ENCODE results near the gene APOB.

The APOB gene, protein sequence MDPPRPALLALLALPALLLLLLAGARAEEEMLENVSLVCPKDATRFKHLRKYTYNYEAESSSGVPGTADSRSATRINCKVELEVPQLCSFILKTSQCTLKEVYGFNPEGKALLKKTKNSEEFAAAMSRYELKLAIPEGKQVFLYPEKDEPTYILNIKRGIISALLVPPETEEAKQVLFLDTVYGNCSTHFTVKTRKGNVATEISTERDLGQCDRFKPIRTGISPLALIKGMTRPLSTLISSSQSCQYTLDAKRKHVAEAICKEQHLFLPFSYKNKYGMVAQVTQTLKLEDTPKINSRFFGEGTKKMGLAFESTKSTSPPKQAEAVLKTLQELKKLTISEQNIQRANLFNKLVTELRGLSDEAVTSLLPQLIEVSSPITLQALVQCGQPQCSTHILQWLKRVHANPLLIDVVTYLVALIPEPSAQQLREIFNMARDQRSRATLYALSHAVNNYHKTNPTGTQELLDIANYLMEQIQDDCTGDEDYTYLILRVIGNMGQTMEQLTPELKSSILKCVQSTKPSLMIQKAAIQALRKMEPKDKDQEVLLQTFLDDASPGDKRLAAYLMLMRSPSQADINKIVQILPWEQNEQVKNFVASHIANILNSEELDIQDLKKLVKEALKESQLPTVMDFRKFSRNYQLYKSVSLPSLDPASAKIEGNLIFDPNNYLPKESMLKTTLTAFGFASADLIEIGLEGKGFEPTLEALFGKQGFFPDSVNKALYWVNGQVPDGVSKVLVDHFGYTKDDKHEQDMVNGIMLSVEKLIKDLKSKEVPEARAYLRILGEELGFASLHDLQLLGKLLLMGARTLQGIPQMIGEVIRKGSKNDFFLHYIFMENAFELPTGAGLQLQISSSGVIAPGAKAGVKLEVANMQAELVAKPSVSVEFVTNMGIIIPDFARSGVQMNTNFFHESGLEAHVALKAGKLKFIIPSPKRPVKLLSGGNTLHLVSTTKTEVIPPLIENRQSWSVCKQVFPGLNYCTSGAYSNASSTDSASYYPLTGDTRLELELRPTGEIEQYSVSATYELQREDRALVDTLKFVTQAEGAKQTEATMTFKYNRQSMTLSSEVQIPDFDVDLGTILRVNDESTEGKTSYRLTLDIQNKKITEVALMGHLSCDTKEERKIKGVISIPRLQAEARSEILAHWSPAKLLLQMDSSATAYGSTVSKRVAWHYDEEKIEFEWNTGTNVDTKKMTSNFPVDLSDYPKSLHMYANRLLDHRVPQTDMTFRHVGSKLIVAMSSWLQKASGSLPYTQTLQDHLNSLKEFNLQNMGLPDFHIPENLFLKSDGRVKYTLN (N-terminal part only)

DNA sequence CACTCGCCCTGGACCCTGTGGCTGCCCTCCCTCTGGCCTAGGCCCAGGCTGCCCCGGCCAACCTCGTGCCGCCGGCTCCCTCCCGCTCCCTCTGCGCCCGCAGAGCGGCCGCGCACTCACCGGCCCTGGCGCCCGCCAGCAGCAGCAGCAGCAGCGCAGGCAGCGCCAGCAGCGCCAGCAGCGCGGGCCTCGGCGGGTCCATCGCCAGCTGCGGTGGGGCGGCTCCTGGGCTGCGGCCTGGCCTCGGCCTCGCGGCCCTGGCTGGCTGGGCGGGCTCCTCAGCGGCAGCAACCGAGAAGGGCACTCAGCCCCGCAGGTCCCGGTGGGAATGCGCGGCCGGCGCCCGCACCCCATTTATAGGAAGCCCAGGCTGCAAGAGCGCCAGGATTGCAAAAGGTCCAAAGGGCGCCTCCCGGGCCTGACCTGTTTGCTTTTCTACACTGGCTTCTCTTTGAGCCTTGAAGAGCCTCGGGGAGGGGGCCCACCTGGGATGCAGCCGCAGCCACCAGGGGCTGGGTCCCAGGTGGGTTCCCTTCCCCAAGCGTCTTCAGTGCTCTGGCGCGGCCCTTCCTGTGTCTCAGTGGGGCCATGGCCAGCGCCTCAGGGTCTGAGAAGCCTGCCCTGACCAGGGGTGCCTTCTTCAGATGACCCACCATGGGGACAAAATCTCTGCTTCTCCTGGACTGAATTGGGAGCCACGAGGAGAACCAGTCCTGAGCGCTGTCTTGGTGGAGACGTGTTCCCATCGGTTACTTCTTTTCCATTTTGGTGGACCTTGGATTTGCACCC lies at the start of gene APOB:
APOB (minus strand) TSS at position 330 of the 789 bp plus-strand sequence; CDS start at position 202, 128 bp downstream.
- DNase-seq: no peak

DNA sequence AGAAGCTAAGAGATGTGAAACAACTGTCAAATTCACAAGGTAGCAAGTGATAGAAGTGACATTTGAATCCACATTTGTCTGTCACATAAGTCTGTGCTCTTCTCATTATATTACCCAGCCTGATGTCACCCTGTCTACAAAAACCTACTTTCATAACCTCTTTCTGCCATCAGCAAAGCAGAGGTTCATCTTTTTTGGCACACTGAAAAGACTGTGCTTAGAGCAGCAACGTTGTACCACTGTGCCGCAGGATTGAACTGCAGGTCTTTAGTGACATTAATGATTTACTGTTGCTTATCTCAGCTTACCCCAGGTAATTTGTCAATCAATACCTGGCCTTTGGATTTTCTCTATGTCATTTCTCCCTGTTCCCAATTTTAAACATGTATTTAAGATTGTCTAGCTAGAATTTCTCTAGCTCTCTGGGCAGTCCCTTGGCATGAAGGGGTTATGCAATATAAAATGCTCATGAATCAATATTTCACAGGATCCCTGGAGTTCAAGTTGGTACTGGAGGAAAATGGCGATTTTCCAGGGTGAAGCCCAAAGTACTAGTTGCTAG lies 48.5 kb upstream of the APOB start:
- DNase-seq: no peak

DNA sequence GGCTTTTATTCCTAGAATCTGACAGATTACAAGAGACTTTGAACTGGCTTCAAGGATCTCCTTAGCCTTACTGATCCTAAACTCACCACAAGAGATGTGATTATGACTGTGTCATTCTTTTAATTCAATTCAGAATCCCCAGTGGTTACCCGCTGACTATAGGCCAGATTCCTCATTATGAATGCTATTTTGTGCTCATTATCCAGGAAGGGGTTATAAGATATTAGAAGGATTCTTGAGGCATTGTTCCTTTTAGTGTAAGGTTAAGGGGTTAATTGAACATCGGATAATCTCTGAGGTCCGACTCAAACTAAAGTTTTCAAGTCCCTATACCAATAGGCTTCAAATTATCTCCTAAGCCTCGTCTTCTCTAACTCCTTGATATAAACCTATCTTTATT lies 40.5 kb upstream of the APOB start:
- no peak for DNase-seq

DNA sequence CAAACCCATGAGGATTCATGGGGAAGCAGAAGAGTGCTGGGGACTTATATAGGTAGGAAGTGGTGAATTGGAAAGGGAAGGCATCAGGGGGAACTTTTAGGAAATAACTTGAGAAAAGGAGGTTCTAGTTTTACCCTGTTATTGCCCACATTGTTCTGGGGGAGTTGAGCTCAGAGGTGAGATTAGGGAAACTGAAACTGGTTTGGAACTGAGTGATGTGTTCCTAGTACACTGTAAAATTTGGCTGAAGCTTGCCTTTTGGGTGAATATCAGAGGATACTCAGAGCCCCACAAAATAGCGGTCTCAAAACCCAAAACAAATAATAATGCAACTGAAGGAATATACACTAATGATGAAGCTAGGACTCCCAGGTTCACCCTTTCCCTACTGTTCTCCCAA lies 39.6 kb upstream of the APOB start:
- DNase-seq: no peak

DNA sequence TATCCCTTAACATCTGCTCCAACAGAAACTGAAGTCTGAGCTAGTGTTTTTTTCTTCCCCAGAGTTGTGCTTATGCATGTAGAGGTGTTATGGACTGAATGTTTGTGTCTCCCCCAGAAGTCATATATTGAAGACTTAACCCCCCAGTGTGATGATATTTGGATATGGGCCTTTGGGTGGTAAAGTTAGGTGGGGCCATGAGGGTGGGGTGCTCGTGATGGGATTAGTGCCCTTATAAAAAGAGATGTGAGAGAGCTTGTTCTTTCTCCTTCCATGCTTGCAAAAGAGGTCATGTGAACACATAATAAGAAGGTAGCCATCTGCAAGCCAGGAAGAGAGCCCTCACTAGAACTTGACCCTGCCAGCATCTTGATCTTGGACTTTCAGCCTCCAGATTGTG lies 34.4 kb upstream of the APOB start:
- DNase-seq: no peak

DNA sequence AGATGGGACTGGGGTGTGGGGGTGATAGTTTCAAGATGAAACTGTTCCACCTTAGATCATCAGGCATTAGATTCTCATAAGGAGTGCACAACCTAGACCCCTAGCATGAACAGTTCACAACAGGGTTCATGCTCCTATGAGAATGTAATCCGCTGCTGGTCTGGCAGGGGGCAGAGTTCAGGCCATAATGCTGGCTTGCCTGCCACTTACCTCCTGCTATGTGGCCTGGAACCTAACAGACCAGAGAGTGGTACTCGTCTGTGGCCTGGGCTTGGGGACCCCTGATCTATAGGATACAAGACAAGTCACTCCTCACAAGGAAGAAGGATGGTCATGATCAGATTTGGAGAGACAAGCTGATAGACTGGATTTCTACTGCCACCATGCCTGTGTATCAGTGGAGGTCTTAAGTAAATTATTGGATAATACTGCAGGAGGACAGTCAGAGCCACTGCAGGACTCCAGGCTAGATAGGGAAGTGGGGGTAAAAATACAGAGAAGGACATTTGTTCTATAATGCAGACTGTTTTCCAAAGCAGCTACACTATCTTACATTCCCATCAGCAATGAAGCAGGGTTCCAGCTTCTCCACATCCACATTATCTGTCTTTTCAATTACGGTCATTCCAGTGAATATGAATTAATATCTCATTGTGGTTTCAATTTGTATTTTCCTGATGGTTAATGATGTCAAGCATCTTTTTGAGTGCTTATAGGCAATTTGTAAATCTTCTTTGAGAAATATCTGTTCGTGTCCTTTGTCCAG lies 28.8 kb upstream of the APOB start:
- no peak for DNase-seq

DNA sequence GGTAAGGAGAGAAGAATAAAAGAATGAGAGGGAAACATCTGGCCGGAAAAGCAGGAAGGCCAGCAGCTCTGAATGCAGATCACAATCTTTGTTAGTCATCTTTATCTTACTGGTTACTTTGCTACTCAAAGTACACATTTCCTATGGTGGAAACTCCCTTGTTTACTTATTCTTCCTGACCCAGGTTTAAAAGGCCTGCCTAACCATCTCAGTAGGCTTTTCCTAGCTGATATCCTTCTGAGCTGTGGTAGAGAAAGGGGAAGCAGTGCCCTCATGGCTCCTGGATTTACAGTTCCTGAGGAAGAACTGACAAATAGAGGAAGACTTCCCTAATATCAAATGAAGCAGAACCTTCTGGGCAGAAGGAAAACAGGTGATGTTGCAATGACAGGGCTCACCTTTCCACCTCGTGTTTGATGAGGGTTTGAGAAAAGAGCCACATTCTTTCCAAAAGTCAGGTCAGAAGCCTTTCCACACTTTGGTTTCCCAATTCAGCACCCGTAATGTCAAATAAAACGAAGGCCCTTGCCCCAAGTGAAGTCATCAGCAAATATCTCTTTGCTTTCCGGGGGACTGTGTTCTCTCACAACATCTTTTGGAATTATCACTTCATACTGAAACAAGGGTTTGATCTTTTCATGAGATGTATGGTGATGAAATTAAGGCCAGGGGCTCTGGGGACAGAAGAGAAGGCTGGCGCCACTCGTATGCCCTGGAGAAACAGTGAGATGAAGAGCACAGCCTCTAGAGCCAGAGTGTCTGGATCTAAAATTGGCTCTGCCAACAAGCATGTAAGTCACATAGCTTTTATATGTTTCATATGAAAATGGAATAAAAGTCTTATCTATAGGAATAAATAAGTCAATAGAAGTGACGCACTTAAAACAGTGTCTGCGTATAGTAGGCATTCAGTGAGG lies 26.7 kb upstream of the APOB start:
- no peak for DNase-seq

DNA sequence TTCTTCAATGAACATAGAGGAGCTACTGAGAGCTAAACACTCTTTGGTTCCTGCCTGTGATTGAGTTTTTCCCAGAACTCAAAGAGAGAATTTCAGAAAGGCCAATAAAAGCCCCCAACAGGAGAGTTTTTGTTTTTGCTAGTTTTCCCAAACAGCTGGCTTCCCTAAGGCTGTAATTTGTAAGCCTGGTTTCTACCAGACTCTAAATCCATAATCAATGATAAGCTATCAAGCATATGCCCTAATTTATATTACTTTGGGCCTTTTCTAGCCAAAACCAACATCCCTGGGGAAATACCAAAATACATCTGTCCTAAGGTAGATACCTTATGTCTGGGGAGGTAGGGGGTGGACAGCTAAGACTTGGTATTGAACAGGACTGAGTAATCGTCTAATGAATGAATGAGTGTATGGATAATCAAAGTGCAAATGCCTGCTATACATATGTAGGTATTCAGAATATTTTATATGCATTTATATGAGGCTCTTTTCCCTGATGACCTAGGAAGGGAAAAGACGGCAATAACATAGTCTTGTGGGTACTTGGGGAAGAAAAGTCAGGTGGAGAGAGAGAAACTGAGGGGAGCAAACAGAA lies 26.0 kb upstream of the APOB start:
- DNase-seq: no peak

DNA sequence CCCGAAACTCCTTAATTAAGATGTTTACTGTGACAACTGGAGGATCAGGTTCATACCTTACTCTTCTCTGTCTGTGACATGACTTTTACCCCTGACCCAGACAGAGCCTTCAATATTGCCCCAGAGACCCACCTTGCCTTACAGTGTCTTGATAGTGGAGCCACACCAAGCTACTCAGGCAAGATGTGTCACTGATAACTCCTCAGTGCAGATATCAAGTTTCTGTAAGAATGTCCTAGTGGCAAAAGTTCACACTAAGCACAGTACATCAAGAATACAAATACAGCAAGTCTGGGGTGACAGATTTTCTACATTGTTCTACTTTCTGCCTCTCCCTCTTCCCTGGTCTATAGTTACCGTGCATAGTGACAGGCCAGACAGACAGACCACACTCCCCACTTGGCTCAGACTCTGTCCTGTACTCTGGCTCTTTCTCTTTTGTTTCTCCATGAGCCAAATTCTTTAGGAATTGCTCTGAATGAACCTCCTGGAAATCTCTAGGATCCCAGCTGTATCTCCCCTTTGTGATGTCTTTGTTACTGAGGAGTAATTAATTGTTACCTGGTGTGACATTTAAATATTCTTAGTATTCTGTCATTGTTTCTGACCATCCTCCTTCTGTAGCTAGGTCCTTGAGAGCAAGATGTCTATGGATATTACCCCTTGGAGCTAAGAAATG lies 24.1 kb upstream of the APOB start:
- no peak for DNase-seq

DNA sequence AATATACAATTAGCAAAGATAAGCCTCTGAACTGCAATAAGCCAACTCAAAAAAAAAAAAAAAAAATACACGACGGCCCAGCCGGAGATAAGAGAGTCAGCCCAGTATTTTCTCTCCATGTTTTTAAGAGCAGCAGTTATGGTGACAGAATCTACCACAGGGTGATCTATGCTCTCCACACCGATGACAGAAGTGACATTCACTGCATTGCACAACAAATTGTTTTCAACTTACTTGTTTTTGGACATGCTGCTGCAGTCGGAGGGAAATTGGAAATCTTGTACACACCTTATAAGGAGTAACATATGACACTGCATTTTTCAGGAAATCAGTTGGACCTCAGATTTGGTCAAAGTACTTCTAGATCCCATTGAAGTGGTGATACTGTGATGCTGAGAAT lies 23.3 kb upstream of the APOB start:
- DNase-seq: no peak

DNA sequence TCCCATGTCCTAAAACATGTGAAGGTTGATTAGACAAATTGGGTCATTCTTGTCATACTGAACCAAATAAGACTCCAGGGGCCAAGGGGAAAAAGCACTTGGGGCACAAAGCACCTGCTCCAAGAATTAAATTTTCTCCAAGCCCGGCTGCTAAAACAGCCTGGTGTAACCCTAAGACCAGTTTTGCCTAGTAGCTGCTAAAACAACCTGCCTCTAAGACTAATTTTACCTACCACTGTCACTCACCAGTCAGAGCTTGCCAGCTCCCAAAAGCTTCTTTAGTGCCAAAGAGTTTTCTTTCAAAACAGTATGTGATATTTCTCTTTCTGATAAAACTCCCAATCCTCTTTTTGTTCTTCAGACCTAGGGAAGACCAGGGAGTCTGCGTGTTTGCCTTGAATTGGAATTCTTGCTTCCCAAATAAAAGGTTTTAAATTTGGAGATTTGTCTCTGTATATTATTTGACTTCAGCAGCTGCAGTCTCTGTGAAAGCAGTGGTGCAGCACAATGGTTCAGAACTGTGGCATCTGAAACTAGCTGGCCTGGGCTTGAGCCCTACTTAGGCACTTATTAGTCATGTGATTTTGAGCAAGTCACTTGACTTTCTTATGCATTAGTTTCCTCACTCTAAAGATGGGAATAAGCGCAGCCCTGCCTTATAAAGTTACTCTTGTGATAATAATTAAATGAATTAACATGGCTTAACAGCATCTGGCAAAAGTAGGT lies 16.2 kb upstream of the APOB start:
- DNase-seq: no peak

DNA sequence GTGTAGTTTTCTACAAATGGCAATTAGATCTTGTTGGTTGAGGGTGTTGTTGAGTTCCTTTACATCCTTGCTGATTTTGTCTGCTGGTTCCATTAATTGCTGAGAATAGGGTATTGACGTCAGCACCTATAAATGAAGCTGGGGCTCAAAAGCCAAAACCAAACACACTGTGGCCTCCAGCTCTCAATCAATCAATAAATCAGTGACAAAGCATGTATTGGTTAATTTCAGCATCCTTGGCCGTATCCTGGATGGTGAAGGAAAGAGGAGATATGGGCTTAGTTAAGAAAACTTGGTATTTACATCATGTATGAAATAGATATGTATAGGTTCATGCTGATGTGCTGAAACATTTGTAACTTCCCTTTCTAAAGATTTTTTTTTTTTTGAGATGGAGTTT lies 13.2 kb upstream of the APOB start:
- no peak for DNase-seq

DNA sequence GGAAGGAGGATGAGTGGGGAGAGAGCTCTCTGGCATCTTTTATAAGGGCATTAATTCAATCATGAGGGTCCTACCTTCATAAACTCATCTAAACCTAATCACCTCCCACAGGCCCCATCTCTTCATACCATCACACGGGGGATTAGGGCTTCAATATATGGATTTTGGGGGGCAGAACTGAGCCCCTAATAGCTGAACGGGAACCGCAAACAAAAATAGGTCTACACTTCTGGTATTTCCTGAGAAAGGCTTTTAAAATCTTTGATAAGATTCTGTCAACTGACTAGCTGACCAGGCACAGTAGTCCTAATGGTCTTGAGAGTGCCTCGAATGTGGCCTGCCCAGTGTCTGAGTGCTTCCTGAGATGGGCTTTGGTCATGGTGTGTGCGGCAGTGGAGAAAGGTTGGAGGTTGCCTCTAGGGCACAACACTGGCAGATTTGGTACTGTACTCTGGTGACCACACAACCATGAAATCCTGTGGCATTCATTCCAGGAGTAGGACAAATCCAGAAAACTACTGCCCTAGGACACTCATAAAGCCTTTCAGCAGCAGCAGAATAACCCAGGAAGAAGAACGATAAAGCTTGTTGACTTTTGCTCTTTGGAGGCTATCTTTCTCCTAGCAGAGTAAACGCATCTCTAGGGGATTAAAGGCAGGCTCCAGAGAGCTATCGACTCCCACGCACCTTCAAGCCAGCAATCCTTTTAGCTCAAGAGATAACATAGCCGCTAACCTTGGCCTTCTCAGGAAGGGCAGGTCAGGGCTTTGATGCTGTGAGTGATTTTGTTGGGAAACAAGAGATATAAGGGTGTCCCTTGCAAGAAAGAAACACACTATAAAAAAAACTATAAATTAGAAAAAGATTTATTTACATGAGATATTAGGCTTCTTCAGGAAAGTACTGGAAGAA lies 12.3 kb upstream of the APOB start:
- DNase-seq: no peak

DNA sequence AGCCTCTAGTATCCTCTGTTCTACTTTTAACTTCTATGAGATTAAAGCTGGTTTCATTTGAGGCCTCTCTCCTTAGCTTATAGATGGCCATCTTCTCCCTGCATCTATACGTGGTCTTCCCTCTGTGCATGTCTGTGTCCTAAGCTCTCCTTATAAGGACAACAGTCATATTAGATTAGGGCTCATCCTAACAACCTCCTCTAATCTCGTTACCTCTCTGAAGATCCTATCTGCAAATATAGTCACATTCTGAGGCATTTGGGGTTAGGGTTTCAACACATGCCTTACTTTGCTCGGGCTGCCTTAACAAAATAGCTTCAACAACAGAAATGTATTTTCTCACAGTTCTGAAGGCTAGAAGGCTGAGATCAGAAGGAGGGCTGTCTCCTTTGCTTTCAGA lies 11.6 kb upstream of the APOB start:
- DNase-seq: no peak

DNA sequence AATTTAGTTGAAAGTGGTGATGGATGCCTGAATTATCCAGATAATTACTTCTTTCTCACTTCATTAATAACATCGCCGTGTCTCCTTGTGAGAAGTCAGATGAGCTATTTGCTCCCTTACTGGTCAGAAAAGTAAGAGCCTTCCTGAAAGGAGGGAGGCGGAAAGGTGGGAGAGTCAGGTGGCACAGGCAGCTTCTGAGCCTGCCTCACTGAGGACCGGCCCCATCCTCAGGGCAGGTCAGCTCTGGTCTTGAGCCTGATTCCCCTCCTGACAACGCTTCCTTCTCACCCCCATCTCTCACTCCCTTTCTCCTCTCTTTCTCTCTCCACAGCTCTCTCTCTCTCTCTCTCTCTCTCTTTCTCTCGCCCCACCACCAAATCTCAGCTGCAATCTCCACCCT lies 10.1 kb upstream of the APOB start:
- DNase-seq: no peak

DNA sequence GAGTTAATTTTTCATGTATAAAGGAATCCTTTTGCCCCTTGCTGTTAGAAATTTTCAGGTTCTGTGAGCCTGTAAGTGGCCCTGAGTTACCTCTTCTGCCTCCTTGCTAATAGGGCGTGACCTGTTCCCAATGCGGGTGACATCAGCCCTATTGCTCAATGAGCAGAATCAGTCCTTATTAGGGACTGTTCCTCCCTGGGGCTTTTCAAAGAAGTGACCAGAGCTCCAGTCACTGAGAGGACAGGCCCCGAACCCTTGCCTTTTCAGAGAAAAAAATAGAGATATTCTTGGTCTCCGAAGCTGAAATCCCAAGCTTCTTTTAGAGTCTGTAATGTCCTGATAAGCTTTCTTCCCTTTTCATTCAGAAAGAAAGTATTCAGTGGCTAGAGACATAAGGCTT lies 8.2 kb upstream of the APOB start:
- DNase-seq: no peak

DNA sequence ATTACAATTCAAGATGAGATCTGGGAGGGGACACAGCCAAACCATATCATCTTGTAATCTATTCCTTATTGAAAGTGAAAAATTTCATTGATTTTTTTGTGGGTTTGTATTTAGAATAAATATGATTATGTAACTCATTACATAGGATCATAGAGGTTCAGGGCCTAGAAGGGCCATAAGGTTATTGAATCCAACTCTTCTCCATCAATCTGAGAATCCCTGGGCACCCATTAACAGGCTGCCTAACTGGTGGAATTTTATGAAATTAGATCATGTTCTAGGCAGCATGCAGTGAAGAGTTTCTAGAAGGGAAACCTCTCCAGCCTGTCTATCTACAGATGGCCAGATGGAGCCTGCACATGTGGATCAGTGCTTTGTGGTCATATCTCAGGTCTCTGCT lies 6.3 kb upstream of the APOB start:
- no peak for DNase-seq
